22Rv1 (cell line): ENCODE data around the gene CHST3.

Experiments used
- CTCF ChIP-seq: fragments of 450-650 bp; IDR thresholded peaks from 2 replicates; pipeline ENCODE4 v1.5.1; 2017; ENCODE audit warnings: mild to moderate bottlenecking
- ZFX ChIP-seq: fragments of 450-650 bp; IDR thresholded peaks from 2 replicates; pipeline ENCODE4 v1.6.1; 2017; ENCODE audit warnings: antibody characterized with exemption, borderline replicate concordance

GRCh38 chr10:71969929-71970328 lies 5.7 kb downstream of the CHST3 start:
- TF ChIP-seq ZFX (no peak), CTCF (no peak)
